ENCODE measurements around the gene SOWAHD.

- no peak for TF ChIP-seq POLR2AphosphoS5 (IDR thresholded peaks at IDR 0.05)
- no peak for TF ChIP-seq POLR2A (IDR thresholded peaks at IDR 0.05)
- TF ChIP-seq, protein P1, sequence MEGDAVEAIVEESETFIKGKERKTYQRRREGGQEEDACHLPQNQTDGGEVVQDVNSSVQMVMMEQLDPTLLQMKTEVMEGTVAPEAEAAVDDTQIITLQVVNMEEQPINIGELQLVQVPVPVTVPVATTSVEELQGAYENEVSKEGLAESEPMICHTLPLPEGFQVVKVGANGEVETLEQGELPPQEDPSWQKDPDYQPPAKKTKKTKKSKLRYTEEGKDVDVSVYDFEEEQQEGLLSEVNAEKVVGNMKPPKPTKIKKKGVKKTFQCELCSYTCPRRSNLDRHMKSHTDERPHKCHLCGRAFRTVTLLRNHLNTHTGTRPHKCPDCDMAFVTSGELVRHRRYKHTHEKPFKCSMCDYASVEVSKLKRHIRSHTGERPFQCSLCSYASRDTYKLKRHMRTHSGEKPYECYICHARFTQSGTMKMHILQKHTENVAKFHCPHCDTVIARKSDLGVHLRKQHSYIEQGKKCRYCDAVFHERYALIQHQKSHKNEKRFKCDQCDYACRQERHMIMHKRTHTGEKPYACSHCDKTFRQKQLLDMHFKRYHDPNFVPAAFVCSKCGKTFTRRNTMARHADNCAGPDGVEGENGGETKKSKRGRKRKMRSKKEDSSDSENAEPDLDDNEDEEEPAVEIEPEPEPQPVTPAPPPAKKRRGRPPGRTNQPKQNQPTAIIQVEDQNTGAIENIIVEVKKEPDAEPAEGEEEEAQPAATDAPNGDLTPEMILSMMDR (IDR thresholded peaks at IDR 0.05), result no peak
- no peak for TF ChIP-seq EP300 (IDR thresholded peaks at IDR 0.05)
Measured at GRCh38 chrX:119755981-119756533, 2.3 kb upstream of the SOWAHD start.
